Measurements from ENCODE around the gene ADARB2. TPM values are rescaled to one million over a fixed set of nuclear protein-coding genes. Genes with fewer than 3 reads are reported as not detected.

ADARB2 gene
- total RNA-seq, 1 donor from 2014 or later, result 0.10 TPM

DNA sequence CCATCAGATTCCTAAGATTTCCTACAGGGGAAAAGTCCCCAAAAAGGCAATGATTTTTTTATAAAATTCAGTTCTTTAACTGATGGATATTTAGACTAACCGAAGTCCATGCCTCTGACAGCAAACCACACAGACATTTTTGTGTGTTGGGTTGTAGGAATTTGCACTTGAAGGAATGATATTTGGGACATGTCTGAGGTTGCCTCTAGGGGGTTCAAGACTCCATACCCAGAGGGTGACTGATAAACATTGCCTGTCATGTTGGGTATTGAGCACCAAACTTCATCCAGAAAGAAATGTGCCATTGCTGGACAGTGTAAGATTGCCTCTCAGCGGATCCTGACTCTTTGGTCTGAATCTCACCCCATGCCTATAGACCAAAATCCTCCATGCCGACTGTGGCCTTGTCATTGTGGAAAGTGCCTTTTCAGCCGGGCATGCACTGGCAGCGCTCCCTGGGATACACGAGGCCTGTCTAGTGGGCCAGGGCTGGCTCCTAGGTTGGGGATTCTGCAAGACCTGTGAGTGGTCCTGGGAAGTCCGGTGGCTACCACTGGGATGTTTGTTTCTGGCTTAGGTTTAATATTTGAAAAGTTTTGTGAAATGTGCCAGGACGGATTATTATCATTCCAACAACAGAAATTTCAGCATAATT lies 428.2 kb downstream of the ADARB2 start:
- DNase-seq, result no peak

DNA sequence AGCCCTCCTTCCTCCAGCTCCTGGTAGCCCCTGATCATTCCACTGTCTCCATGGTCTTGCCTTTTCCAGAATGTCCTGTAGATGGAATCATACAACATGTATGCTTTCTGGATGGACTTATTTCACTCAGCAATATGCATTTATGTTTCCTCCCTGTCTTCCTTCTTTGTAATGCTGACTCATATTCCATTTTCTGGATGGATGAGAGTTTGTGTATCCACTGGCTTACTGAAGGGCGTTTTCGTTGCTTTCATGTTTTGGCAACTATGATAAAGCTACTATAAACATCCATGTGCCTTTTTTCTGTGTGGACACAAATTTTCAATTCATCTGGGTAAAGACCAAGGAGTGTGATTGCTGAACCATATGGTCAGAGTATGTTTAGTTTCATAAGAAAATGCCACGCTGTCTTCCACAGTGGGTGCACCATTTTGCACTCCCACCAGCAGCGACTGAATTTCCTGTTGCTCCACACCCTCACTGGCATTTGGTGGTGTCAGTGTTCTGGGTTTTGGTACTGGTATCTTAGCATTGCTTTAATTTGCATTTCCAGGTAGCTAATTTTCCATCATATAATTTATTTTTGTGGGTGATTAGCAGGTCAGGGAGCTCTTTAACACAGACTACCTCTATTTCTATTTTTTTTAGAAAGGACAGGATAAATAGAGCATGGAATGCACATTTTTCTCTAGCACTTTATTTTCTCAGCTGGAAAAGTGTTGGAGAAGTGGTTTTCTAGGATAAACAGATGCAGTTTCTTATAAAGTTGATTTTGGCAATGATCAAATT lies 429.0 kb downstream of the ADARB2 start:
- DNase-seq, result no peak

DNA sequence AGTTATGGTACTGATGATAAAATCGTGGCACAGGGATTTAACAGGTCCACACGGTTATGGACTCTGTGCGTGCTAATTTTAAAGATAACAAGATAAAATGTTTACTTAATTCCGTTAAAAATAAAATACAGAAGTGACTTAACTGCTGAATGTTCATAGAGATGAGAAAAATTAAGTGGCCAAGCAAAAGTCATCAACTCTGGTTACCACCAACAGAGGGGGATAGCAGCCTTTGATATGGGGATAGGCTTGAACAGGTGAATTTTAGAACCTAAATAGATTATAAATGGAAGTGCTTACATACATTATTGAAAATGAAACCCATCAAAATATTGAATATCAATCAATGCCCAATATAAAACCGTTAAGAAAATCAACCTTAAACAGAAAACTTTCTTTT lies 436.2 kb downstream of the ADARB2 start:
- no peak for DNase-seq

DNA sequence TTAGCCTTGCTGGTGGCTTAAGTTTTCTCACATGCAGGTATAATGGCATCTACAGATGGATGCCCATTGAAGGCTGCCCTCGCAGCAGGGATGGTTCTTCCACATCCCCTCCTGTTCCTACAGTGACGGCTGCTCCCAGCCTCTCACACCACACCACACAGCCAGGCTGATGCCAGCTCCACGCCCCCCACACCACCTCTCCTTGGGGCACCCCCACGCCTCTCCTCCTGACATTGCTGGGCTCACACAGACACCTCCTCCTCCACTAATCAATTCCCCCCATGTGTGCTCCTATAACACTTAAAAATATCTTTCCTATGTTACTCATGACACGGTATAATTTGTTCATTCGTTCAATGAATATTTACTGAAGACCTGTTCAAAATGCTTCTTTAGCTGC lies 437.1 kb downstream of the ADARB2 start:
- no peak for DNase-seq

DNA sequence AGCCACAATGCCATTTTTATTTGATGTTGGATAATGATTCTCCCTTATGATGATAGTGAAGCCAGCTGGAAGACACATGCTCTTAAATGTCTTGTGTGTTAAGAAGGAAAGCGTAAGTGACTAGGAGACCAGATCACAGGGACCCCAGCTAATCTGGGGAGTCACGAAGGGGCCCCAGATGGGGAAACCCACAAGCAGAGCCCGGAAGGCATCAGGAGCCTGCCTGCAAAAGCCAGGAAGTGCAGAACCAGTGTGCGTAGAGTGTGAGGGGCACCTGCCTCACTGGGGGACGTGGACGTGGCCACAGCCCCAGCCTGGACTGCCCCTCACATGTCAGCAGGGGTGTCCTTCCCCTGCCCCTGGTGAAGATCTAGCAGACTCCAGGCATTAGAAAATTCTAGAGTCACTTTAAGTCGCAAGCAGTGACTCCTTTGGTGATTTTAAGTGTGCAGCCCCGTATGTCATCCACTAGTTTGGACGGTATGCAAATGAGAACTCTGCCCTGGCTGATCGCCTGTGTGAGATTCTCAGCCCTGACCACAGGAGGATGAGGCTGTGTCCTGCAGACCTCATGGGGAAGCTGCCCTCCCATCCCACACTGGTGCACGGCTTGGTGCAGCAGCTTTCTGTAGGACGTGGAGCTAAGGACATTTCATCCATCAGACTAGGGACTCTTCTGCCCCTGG lies 438.1 kb downstream of the ADARB2 start:
- DNase-seq, result no peak

DNA sequence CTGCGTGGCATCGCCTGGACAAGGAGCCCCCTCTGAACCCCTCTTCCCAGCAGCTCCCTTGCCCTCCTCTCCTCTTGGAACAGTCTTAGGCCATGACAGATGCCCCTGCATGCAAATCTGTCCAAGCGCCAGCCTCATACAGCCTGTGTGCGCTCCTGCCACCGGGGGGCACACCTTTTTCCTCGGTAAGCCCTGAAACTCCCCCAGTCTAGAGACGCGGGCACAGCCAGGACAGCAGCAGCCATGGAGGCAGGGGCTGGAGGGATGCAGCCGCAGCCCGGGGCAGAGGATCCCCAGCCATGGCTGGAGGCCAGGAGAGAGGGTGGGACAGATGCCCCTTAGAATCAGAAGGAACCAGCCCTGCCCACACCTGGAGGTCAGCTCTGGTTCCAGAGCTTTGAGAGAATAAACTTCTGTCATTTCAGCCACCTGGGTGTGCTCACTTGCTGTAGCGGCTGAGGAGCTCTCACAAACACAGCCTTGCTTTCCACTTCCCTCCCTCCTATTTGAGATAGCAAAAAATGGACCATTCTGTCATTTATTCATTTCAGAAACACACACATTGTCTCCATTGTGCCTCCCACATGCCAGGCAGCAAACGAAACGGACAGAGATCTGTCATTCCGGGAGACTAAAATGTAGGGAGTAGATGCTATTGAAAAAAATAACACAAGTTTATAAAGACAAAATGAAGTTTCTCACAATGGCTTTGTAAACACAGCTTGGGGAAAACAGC lies 439.6 kb downstream of the ADARB2 start:
- no peak for DNase-seq

DNA sequence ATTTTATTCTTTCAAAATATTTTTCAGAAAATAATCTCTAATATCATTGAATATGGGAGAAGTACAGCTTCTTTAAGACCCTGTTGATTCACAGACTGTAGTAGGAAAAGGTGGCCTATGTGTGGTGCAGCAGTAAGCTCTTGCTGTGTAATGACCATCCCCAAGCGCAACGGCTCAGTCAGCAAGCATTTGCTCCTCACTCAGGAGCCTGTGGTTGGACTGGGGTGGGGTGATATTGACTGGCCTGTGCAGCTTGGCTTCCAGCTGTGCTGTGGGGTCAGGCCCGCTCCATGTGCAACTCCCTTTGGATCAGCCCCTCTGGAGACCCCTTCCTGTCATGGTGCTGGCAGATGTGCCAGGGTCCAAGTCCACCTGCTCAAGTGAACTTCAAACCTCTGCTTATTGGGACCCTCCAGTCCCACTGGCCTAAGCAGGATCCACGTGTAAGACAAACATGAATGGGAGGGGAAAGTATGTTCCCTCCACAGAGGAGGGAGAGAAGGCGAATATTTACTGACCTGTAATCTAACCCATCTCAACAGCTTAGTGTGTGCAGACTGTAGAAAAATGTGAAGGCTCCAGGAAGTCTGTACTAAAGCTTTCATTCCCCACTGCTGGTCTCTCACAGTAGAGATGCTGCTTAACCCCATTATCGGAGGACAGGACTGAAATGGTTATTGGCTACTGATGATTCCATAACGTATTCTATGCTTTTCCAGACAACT lies 441.4 kb downstream of the ADARB2 start:
- DNase-seq, result no peak

DNA sequence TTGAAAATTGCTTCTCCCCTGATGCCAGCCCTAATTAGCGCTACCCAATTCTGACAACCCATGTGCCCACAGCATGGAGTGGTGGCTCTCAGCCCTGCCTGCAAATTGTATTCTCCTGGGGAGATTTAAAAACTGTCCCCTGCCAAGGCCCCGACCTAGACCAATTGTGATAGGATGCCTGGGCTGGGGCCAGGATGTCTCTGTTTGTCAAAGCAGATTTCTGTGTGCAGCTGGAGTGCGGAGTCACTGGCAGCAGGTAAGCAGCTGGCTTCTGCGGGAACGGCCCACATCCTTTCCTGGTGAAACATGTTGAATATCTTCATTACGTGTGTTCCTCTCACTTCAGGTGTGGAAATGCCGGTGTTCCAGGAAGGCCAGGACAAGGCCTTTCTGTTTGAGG lies 442.6 kb downstream of the ADARB2 start:
- DNase-seq, result no peak

DNA sequence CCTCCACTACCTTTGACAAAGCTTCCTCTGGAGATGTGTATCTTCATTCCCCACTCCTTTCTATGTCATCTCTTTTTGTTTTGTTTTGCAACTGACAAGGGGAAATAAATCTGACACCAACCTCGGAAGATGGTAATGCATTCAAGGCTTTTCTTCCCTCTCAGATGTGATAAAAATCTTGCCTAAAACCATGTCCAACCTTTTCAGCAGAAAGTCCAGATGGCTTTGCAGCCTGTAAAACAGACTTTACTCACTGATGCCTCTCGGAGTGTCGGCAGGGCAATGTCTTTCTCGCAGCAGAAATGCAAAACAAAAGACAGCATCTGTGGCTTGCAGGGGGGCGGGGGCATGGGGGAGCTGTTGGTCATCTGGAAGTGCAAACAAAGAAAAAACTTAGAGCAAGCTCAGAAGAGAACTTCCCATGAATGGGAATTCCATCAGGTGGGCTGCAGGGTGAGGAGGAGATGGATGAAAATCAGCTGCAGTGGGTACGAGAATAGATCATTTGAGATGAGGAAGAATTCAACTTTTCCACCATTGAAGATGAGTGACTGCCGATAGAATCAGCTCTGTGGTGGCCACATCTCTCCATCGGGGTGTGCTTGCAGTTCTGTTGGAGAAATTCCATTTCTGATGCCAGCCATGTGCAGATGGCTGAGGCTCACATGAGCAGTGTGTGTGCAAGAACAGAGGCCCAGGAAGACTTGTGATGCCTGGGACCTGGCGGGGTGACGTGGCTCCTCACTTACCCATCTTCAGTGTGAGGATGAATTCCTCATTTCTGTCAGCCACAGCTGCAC lies 443.5 kb downstream of the ADARB2 start:
- DNase-seq, result no peak

DNA sequence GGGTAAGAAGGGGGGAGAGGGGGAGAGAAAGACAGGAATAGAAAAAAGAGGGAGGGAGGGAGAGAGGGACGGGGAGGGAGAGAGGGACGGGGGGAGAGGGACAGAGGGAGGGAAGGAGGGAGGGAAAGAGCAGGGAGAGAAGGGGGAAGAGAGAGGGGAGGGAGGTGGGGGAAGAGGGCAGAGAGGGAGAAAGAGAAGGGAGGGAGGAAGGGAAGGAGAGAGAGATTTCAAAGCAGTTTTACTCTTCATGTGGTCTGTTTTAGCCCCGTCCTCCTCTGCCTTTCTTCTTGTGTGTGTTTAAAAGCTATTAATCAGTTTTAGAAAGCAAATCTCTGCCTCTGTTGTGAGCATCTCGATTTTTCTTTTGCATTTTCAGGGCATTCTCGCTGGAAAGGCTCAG lies 444.2 kb downstream of the ADARB2 start:
- DNase-seq, result no peak

DNA sequence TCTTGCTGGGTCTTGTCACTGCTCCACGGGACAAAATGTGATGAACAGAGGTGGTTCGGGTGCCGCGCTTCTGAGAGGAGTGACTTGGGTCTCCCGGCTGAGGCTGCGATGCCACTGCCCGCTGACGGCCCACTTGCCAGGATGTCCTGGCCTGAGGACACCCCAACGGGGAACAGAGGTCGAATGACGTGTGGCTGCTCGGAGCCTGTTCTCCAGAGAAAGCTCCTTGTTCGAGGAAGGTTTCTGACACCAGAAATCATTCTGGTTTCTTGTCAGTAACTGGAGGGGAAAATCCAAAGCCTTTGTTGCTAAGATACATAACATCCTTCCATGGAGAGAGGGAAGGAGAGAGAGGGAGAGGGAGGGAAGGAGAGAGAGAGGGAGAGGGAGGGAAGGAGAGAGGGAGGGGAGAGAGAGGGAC lies 444.7 kb downstream of the ADARB2 start:
- peak; percentile 34 for DNase-seq

DNA sequence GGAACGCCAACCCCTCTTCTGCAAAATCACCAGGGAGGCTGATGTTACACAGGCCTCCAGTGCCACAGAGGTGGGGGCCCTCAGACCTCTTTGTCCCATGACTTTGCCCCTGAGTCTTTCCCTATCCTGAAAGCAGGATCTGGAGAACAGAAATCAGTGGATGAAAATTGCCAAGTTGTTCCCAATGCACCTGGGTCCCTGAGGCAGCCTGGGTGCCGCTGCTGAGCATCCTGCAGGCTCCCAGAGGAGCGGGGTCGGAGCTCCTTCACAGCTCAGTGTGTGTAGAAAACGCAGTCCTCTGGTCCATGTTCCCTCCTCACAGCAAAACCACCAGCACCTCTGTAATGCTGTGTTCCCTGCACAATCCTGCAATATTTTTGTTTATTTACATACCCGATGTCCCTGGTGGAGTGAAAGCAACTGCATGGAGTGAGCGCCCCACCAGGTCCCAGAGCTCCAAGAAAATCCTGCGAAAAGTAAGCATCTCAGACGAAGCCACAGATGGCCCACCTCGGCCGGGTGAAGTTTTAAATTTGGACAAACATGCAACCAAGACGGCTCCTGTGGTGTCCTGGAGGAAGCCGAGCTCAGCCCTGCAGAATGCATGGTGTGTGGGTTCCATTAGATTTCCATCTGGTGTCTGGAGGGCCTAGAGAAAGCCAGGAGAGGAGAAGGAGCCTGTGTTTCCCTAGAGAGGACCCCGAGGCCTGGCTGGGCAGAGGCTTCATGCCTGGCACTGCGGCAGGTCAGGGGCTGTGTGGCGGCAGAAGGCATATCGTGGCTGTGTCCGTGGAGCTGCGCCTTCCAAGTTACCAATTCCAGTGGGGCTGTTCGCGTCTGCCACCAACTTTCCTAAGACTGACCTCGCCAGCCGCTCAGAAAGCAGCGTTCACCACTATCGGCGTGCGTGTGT lies 445.9 kb downstream of the ADARB2 start:
- no peak for DNase-seq

DNA sequence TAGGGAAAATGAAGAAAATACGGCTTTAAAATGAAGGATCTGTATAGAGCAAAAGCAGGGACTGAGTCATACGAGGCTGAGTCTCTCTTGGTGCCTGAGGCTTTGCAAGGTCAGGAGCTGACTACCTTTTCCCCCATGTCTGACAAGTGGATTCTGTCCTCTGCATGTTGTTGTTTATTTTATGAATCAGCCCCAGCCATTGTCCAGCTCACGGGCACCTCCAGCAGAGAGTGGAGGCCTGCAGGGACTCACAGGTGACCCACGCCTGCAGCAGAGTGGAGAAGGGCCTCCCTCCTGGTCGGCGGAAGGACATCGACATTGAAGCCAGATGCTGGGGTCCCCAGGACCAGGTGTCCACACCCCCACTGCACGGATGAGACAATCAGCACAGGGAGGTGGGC lies 447.3 kb downstream of the ADARB2 start:
- DNase-seq, result no peak

DNA sequence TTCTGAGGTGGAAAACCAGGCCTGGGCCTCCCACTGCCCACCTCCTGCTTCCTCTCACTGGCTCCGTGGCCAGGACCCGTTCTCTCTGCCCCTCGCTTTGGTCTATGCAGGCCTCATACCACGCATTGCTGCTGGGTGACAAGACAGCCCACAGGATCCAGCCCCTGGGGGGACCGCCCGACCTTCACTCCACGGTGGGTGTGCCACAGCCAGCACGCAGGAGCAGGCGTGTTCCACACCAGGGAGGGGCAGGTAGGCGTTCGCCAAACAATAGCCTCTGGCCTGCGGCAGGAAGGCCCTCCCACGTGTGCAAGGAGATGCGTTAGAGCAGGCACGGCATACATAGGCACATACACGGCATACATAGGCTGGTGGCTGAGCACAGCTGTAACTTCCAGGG lies 447.7 kb downstream of the ADARB2 start:
- peak; percentile 53 for DNase-seq

DNA sequence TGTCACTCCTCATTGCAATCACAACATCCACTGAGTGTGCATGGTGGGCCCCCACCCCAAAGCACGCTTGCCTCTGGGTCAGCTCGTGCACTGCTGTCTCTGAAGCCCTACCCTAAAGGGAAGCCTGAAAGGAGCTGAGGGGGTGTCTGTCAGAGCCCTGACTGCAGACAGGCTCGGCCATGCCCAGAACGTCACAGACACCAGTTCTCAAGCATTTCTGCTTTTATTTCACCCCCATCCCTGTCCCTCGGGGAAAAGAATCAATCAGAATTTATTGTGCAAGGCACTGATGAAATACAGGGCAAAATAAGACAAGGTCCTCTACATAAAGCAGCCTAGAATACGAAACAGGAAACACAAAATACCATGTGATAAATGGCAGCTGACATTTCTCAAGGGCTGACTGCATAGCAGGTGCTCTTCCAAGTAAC lies 449.3 kb downstream of the ADARB2 start:
- no peak for DNase-seq

DNA sequence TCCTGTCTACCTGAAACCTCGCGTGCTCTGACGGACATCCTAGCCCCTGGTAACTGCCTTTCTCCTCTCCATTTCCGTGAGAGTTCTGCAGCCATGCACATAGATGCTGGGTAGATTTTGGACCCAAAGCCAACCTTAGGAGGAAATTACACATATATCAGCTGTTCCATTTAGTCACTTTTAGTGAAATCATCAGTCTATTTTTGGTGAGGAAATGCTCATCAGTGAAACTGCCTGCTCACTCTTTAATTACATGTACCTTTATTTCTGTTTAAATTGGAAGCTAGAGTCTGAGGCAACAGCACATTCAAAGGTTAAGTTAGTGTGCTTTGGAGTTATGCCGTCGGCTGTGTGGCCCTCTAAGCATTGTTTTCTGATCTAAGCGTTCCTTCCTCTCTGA lies 449.8 kb downstream of the ADARB2 start:
- DNase-seq, result no peak

DNA sequence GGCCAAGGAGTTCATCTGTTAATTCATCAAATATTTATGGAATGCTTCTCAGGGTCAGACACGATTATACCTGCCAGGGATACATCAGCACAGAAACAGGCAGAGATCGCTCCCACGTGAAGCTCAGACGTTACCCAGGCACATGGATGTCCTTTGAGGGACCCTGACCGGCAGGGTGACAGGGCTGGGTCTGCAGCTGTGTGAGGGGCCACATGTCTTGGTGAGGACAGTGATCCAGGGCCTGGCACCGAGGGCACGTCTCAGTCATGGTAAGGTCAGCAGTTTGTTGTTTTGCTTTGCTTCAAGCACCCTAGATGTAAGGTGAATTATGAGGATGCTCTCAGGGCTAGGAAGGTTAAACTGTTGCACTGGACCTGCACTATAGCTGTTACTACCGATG lies 453.2 kb downstream of the ADARB2 start:
- DNase-seq, result no peak

DNA sequence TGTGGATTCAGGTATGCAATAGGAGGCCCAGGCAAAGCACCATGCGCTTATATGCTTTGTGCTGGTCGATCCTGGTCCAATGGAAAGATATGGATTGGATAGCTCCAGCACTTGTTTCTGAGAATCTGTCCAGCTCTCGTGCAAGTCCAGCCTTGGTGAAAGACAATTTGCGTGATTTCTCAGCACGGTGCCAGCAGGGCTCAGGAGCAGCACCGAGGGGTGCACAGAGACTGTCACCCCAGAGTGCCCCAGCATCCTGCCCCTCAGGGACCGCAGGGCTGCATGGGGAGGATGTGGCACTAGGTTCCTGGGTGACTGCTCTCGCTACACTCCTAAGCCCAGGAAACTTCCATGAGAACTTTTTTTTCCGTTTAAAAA lies 455.9 kb downstream of the ADARB2 start:
- no peak for DNase-seq

DNA sequence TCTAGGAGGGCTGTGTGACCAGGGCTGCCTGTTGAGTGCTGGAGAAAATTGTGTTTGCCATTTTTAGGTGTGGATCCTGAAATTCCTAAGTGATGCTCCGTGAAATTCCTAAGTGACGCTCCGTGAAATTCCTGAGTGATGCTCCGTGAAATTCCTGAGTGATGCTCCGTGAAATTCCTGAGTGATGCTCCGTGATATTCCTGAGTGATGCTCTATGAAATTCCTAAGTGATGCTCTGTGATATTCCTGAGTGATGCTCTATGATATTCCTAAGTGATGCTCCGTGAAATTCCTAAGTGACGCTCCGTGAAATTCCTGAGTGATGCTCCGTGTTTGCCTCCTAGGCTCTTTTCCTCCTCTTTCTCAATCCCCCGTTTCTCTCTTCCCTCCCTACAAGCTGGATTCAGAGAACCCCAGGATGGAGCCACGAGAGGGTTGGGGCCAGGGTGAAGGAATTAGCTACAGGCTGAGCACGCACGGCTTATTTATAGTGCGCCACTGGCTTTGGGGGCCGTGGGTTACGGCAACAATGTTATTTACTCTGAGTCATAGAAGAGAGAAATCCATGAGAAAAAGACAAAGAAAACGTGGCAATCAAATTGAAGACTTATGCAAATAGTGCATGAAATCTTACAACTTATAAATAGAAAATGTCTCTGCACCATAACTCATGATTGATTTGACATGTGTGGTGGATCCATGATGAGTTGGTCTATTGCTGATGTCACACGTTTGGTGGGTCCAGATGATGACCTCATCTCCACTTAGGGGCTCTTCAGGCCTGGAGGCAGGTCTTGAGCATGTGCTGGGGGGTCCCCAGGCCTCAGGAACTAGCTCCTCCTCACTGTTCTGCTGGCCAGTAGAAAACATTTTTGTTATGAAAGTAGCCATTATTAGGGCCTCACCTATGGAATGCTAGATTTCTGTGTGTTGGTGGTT lies 456.6 kb downstream of the ADARB2 start:
- no peak for DNase-seq
